ENCODE data around the gene ACTR8. TPM values are rescaled to one million over a fixed set of nuclear protein-coding genes. Genes with fewer than 3 reads are reported as not detected.

The ACTR8 gene
- polyA plus RNA-seq, 1 donor (not counting 4 experiments of a cell fraction or from before 2014, with no cell fraction given), result 28.8 TPM

- Histone ChIP-seq H3K4me1 (ENCODE audit: control insufficient read depth, extremely low read depth, insufficient read depth, low read length) (no peaks in the 10 kb centered on the region), H3K9me1 (ENCODE audit: control insufficient read depth, extremely low read depth, insufficient read depth, low read length) (no peaks in the 10 kb centered on the region), H3K36me3 (ENCODE audit: control insufficient read depth in 2 of 2, extremely low read depth in 1 of 2, insufficient read depth in 2 of 2, low read length in 2 of 2) (peaks cover 0 to 1% of the 10 kb centered on the region in 2 experiments), H3K9ac (ENCODE audit: control insufficient read depth, extremely low read depth, insufficient read depth, low read length) (no peak overlapping the region), H3K27me3 (ENCODE audit: control insufficient read depth, extremely low read depth, insufficient read depth, low read length) (no peaks in the 10 kb centered on the region), H2AFZ (ENCODE audit: control insufficient read depth, low read length) (no peak overlapping the region), H3K27ac (ENCODE audit: control insufficient read depth, insufficient read depth, low read length) (no peak overlapping the region), H3K79me2 (ENCODE audit: control insufficient read depth, insufficient read depth, low read length) (no peaks in the 10 kb centered on the region), H3K4me2 (ENCODE audit: control insufficient read depth, extremely low read depth, insufficient read depth, low read depth, low read length) (no peak overlapping the region), H3K4me3 (ENCODE audit: control insufficient read depth in 2 of 3, extremely low read depth in 1 of 3, insufficient read depth in 2 of 3, low read depth in 1 of 3, low read length in 3 of 3) (no peak overlapping the region), H3K9me3 (ENCODE audit: control insufficient read depth, low read depth, low read length) (no peaks in the 10 kb centered on the region), H4K20me1 (ENCODE audit: control insufficient read depth, extremely low read depth, insufficient read depth, low read length) (no peaks in the 10 kb centered on the region)
- DNase-seq (ENCODE audit: low read depth, low spot score), result no peak
- dilution Hi-C loops (cut with MboI; ENCODE audit: extremely low pct_ligation_motif_present, low sequenced_read_pairs), result no loop called here
- TF ChIP-seq, protein P1, sequence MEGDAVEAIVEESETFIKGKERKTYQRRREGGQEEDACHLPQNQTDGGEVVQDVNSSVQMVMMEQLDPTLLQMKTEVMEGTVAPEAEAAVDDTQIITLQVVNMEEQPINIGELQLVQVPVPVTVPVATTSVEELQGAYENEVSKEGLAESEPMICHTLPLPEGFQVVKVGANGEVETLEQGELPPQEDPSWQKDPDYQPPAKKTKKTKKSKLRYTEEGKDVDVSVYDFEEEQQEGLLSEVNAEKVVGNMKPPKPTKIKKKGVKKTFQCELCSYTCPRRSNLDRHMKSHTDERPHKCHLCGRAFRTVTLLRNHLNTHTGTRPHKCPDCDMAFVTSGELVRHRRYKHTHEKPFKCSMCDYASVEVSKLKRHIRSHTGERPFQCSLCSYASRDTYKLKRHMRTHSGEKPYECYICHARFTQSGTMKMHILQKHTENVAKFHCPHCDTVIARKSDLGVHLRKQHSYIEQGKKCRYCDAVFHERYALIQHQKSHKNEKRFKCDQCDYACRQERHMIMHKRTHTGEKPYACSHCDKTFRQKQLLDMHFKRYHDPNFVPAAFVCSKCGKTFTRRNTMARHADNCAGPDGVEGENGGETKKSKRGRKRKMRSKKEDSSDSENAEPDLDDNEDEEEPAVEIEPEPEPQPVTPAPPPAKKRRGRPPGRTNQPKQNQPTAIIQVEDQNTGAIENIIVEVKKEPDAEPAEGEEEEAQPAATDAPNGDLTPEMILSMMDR (optimal IDR thresholded peaks at IDR 0.05 in 1 of 3, IDR thresholded peaks at IDR 0.05 in 1 of 3, conservative IDR thresholded peaks at IDR 0.05 in 1 of 3; ENCODE audit: extremely low read depth in 1 of 3, insufficient read depth in 2 of 3, low read length in 3 of 3), result no peak
- no peak for TF ChIP-seq EZH2 (IDR thresholded peaks at IDR 0.05; ENCODE audit: low read length)
- no peak for FAIRE-seq
Measured at GRCh38 chr3:53862241-53862640, 19.7 kb downstream of the ACTR8 start.

GRCh38 chr3:53860196-53860595 lies 21.8 kb downstream of the ACTR8 start:
- Histone ChIP-seq H3K9ac (ENCODE audit: control insufficient read depth, extremely low read depth, insufficient read depth, low read length) (no peak overlapping the region), H3K27ac (ENCODE audit: control insufficient read depth, insufficient read depth, low read length) (no peak overlapping the region), H4K20me1 (ENCODE audit: control insufficient read depth, extremely low read depth, insufficient read depth, low read length) (no peaks in the 10 kb centered on the region), H3K27me3 (ENCODE audit: control insufficient read depth, extremely low read depth, insufficient read depth, low read length) (no peaks in the 10 kb centered on the region), H3K9me3 (ENCODE audit: control insufficient read depth, low read depth, low read length) (no peaks in the 10 kb centered on the region), H3K9me1 (ENCODE audit: control insufficient read depth, extremely low read depth, insufficient read depth, low read length) (no peaks in the 10 kb centered on the region), H3K4me2 (ENCODE audit: control insufficient read depth, extremely low read depth, insufficient read depth, low read depth, low read length) (no peak overlapping the region), H3K4me1 (ENCODE audit: control insufficient read depth, extremely low read depth, insufficient read depth, low read length) (no peaks in the 10 kb centered on the region), H3K79me2 (ENCODE audit: control insufficient read depth, insufficient read depth, low read length) (no peaks in the 10 kb centered on the region), H2AFZ (ENCODE audit: control insufficient read depth, low read length) (no peak overlapping the region), H3K4me3 (ENCODE audit: control insufficient read depth in 2 of 3, extremely low read depth in 1 of 3, insufficient read depth in 2 of 3, low read depth in 1 of 3, low read length in 3 of 3) (no peak overlapping the region), H3K36me3 (ENCODE audit: control insufficient read depth in 2 of 2, extremely low read depth in 1 of 2, insufficient read depth in 2 of 2, low read length in 2 of 2) (peaks cover 0 to 1% of the 10 kb centered on the region in 2 experiments)
- DNase-seq (ENCODE audit: low read depth, low spot score) (no peak), FAIRE-seq (no peak)
- TF ChIP-seq, protein P1 (optimal IDR thresholded peaks at IDR 0.05 in 1 of 3, IDR thresholded peaks at IDR 0.05 in 1 of 3, conservative IDR thresholded peaks at IDR 0.05 in 1 of 3; ENCODE audit: extremely low read depth in 1 of 3, insufficient read depth in 2 of 3, low read length in 3 of 3), result no peak
- dilution Hi-C loops (cut with MboI; ENCODE audit: extremely low pct_ligation_motif_present, low sequenced_read_pairs), result no loop called here

All from keratinocyte (primary cell).